HEK293 (cell line): ENCODE measurements around the gene STARD5.

Source experiments
- CTCF ChIA-PET: fragments of 350-600 bp; formaldehyde crosslinking; extraction: SDS; loops from one replicate; lab custom pipeline; 2021; ENCODE audit warnings: antibody characterized with exemption; lab: Yijun Ruan, JAX
- POLR2A ChIA-PET: fragments of 300-600 bp; formaldehyde crosslinking; extraction: SDS; loops from one replicate; lab custom pipeline; 2020; ENCODE audit warnings: antibody characterized with exemption, inconsistent platforms; lab: Yijun Ruan, JAX
- H3K27ac ChIP-seq: fragments of 200-500 bp; sonication (Bioruptor generic); 2 replicates; pipeline ENCODE4 v1.5.1; 2014; ENCODE audit warnings: low read depth, low read length, control low read depth, inconsistent platforms; ENCODE audit errors: extremely low read depth
- H3K36me3 ChIP-seq, 2 experiments: fragments of 200-500 bp in 1 of 2; sonication (Bioruptor generic) in 1 of 2; 1 replicate in 1 of 2; 2 replicates in 1 of 2; pipeline ENCODE4 v1.5.1; 2014 to 2017; ENCODE audit warnings: inconsistent platforms in 2 of 2, low read length in 2 of 2; ENCODE audit not compliant: control insufficient read depth in 2 of 2, insufficient read depth in 1 of 2
- H3K4me1 ChIP-seq: fragments of 200-500 bp; sonication (Bioruptor generic); 2 replicates; pipeline ENCODE4 v1.5.1; 2014; ENCODE audit warnings: mild to moderate bottlenecking, low read length, inconsistent platforms; ENCODE audit not compliant: control insufficient read depth, insufficient read depth
- H3K4me3 ChIP-seq: 2 replicates; pipeline ENCODE4 v1.5.1; 2011; ENCODE audit warnings: low read depth, mild to moderate bottlenecking, control low read depth, low read length, moderate library complexity
- H3K9me3 ChIP-seq: fragments of 200-500 bp; sonication (Bioruptor generic); 2 replicates; pipeline ENCODE4 v1.5.1; 2014; ENCODE audit warnings: low read depth, low read length, inconsistent platforms; ENCODE audit not compliant: control insufficient read depth, insufficient read depth
- KLF10 ChIP-seq: fragments of 450-650 bp; IDR thresholded peaks from 2 replicates; pipeline ENCODE4 v1.5.1; 2018; ENCODE audit warnings: missing biosample characterization, mild to moderate bottlenecking, missing genetic modification characterization
- MEIS1 ChIP-seq: sonication (generic); formaldehyde crosslinking; IDR thresholded peaks from 2 replicates; pipeline ENCODE4 v1.8.1; 2022; ENCODE audit warnings: missing genetic modification reagents, mild to moderate bottlenecking, borderline replicate concordance
- MYNN ChIP-seq: fragments of 450-650 bp; formaldehyde crosslinking; IDR thresholded peaks from 2 replicates; pipeline ENCODE4 v1.5.1; 2016; ENCODE audit warnings: missing biosample characterization, missing genetic modification characterization, borderline replicate concordance
- SP3 ChIP-seq: fragments of 450-650 bp; formaldehyde crosslinking; IDR thresholded peaks from 2 replicates; pipeline ENCODE4 v1.5.1; 2016; ENCODE audit warnings: missing biosample characterization, missing genetic modification characterization
- YY1 ChIP-seq: fragments of 450-650 bp; formaldehyde crosslinking; IDR thresholded peaks from 2 replicates; pipeline ENCODE4 v1.5.1; 2018; ENCODE audit warnings: missing biosample characterization, missing genetic modification characterization
- ZEB2 ChIP-seq: fragments of 450-650 bp; formaldehyde crosslinking; IDR thresholded peaks from 2 replicates; pipeline ENCODE4 v1.5.1; 2016; ENCODE audit warnings: missing biosample characterization, missing genetic modification characterization
- ZNF133 ChIP-seq: fragments of 450-650 bp; formaldehyde crosslinking; IDR thresholded peaks from 2 replicates; pipeline ENCODE4 v1.5.1; 2016; ENCODE audit warnings: missing biosample characterization, missing genetic modification characterization
- ZNF16 ChIP-seq: fragments of 450-650 bp; formaldehyde crosslinking; IDR thresholded peaks from 2 replicates; pipeline ENCODE4 v1.5.1; 2016; ENCODE audit warnings: low read depth, missing biosample characterization, missing genetic modification characterization
- ZNF223 ChIP-seq: fragments of 450-650 bp; formaldehyde crosslinking; IDR thresholded peaks from 2 replicates; pipeline ENCODE4 v1.5.1; 2016; ENCODE audit warnings: missing biosample characterization, missing genetic modification characterization
- ZNF23 ChIP-seq: fragments of 450-650 bp; formaldehyde crosslinking; IDR thresholded peaks from 2 replicates; pipeline ENCODE4 v1.5.1; 2016; ENCODE audit warnings: missing biosample characterization, missing genetic modification characterization, borderline replicate concordance
- ZNF354C ChIP-seq: fragments of 450-650 bp; formaldehyde crosslinking; IDR thresholded peaks from 2 replicates; pipeline ENCODE4 v1.5.1; 2016; ENCODE audit warnings: missing biosample characterization, missing genetic modification characterization, low read depth, borderline replicate concordance
- ZNF571 ChIP-seq: fragments of 450-650 bp; formaldehyde crosslinking; IDR thresholded peaks from 2 replicates; pipeline ENCODE4 v1.5.0; 2017; ENCODE audit warnings: missing biosample characterization, missing genetic modification characterization
- ZSCAN16 ChIP-seq: fragments of 450-650 bp; formaldehyde crosslinking; IDR thresholded peaks from 2 replicates; pipeline ENCODE4 v1.5.1; 2016; ENCODE audit warnings: missing biosample characterization, missing genetic modification characterization
- TF ChIP-seq, protein P1 (sequence below): fragments of 450-650 bp; formaldehyde crosslinking; IDR thresholded peaks from 2 replicates; pipeline ENCODE4 v1.5.1; 2016; ENCODE audit warnings: missing biosample characterization, missing genetic modification characterization, borderline replicate concordance
- TF ChIP-seq, protein P2 (sequence below): fragments of 450-650 bp; formaldehyde crosslinking; IDR thresholded peaks from 2 replicates; pipeline ENCODE4 v1.5.1; 2017; ENCODE audit warnings: missing biosample characterization, missing genetic modification characterization
- TF ChIP-seq, protein P3 (sequence below): fragments of 450-650 bp; formaldehyde crosslinking; IDR thresholded peaks from 2 replicates; pipeline ENCODE4 v1.5.1; 2016; ENCODE audit warnings: missing biosample characterization, missing genetic modification characterization
- TF ChIP-seq, protein P4 (sequence below): fragments of 450-650 bp; IDR thresholded peaks from 2 replicates; pipeline ENCODE4 v1.5.1; 2018; ENCODE audit warnings: missing biosample characterization, missing genetic modification characterization
- TF ChIP-seq, protein P5 (sequence below): fragments of 450-650 bp; formaldehyde crosslinking; IDR thresholded peaks from 2 replicates; pipeline ENCODE4 v1.5.1; 2016; ENCODE audit warnings: missing biosample characterization, missing genetic modification characterization
- TF ChIP-seq, protein P6 (sequence below): fragments of 450-650 bp; formaldehyde crosslinking; IDR thresholded peaks from 2 replicates; pipeline ENCODE4 v1.5.1; 2016; ENCODE audit warnings: missing biosample characterization, missing genetic modification characterization

STARD5 gene

DNA sequence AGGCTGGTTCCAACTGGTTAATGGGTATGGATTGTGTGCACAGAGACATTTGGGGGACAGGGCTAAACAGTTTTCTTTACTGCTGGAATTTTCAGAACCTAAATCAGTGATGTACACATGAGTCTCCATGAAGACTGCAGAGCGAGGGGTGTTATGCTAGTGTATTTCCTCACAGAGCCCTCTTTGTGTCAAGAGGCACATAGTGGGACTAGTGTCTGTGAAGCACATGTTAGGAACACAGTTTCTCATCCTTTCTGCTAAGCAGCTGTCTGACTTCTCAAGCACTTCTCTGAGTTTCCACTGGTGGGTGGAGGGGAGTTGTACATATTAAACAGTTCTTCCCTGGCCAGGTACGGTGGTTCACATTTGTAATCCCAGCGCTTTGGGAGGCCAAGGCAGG, 9.4 kb upstream of the STARD5 start:
- TF ChIP-seq, protein P1, sequence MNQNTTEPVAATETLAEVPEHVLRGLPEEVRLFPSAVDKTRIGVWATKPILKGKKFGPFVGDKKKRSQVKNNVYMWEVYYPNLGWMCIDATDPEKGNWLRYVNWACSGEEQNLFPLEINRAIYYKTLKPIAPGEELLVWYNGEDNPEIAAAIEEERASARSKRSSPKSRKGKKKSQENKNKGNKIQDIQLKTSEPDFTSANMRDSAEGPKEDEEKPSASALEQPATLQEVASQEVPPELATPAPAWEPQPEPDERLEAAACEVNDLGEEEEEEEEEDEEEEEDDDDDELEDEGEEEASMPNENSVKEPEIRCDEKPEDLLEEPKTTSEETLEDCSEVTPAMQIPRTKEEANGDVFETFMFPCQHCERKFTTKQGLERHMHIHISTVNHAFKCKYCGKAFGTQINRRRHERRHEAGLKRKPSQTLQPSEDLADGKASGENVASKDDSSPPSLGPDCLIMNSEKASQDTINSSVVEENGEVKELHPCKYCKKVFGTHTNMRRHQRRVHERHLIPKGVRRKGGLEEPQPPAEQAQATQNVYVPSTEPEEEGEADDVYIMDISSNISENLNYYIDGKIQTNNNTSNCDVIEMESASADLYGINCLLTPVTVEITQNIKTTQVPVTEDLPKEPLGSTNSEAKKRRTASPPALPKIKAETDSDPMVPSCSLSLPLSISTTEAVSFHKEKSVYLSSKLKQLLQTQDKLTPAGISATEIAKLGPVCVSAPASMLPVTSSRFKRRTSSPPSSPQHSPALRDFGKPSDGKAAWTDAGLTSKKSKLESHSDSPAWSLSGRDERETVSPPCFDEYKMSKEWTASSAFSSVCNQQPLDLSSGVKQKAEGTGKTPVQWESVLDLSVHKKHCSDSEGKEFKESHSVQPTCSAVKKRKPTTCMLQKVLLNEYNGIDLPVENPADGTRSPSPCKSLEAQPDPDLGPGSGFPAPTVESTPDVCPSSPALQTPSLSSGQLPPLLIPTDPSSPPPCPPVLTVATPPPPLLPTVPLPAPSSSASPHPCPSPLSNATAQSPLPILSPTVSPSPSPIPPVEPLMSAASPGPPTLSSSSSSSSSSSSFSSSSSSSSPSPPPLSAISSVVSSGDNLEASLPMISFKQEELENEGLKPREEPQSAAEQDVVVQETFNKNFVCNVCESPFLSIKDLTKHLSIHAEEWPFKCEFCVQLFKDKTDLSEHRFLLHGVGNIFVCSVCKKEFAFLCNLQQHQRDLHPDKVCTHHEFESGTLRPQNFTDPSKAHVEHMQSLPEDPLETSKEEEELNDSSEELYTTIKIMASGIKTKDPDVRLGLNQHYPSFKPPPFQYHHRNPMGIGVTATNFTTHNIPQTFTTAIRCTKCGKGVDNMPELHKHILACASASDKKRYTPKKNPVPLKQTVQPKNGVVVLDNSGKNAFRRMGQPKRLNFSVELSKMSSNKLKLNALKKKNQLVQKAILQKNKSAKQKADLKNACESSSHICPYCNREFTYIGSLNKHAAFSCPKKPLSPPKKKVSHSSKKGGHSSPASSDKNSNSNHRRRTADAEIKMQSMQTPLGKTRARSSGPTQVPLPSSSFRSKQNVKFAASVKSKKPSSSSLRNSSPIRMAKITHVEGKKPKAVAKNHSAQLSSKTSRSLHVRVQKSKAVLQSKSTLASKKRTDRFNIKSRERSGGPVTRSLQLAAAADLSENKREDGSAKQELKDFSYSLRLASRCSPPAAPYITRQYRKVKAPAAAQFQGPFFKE (tag by site-specific recombination): no peak
- TF ChIP-seq, protein P2, sequence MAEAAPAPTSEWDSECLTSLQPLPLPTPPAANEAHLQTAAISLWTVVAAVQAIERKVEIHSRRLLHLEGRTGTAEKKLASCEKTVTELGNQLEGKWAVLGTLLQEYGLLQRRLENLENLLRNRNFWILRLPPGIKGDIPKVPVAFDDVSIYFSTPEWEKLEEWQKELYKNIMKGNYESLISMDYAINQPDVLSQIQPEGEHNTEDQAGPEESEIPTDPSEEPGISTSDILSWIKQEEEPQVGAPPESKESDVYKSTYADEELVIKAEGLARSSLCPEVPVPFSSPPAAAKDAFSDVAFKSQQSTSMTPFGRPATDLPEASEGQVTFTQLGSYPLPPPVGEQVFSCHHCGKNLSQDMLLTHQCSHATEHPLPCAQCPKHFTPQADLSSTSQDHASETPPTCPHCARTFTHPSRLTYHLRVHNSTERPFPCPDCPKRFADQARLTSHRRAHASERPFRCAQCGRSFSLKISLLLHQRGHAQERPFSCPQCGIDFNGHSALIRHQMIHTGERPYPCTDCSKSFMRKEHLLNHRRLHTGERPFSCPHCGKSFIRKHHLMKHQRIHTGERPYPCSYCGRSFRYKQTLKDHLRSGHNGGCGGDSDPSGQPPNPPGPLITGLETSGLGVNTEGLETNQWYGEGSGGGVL: no peak
- TF ChIP-seq, all 188 proteins: peak for 0
- ChIA-PET POLR2A (no interaction called here), CTCF (no interaction called here)
- Histone ChIP-seq H3K4me1 (peaks cover 2% of the 10 kb centered on the region; the same call in 1 of the 2 replicates), H3K27ac (no peak overlapping the region), H3K4me3 (no peak overlapping the region), H3K36me3 (no peaks in the 10 kb centered on the region), H3K9me3 (no peaks in the 10 kb centered on the region)

DNA sequence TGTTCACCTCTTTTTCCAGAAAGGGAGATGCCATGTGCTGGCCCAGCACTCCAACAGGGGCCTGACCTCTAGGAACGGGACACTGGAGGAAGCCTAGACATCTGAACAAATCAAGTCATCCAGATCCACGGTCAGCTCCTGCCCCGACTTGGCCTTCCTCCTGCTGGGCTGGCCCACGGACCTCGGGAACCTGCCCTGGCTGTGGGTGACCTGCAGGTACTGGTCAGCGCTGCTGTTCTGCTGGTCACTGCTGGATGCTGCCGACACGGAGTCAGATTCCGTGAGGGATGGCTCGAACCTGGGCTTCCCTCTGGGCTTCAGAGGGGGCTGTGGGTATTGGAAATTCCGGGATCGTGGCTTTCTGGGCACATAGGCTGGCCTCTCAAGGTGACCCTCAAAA, 8.4 kb upstream of the STARD5 start:
- no peak overlapping the region for H3K4me3 ChIP-seq
- H3K4me1 ChIP-seq: no peaks in the 10 kb centered on the region
- no peak overlapping the region for H3K27ac ChIP-seq
- no peaks in the 10 kb centered on the region for H3K36me3 ChIP-seq
- CTCF ChIA-PET: interaction anchor here (0.7 kb wide), 1 partner anchor 220 kb away, joined by 3 read pairs; no protein-coding TSS in a partner anchor
- POLR2A ChIA-PET: interaction anchor here (1.4 kb wide), 1 partner anchor 8 kb away, joined by 4 read pairs; the partner anchor contains the start of gene STARD5
- no peaks in the 10 kb centered on the region for H3K9me3 ChIP-seq
- TF ChIP-seq MEIS1 (CRISPR knock-in tag) (no peak), ZNF354C (no peak), ZNF133 (tag by site-specific recombination) (no peak), SP3 (tag by site-specific recombination) (no peak), YY1 (tag by site-specific recombination) (no peak), KLF10 (tag by site-specific recombination) (no peak), ZNF23 (tag by site-specific recombination) (no peak), ZNF16 (tag by site-specific recombination) (no peak), MYNN (tag by site-specific recombination) (no peak), ZNF571 (tag by site-specific recombination) (no peak), ZNF223 (no peak), ZSCAN16 (no peak), ZEB2 (tag by site-specific recombination) (no peak)
- TF ChIP-seq, protein P3, sequence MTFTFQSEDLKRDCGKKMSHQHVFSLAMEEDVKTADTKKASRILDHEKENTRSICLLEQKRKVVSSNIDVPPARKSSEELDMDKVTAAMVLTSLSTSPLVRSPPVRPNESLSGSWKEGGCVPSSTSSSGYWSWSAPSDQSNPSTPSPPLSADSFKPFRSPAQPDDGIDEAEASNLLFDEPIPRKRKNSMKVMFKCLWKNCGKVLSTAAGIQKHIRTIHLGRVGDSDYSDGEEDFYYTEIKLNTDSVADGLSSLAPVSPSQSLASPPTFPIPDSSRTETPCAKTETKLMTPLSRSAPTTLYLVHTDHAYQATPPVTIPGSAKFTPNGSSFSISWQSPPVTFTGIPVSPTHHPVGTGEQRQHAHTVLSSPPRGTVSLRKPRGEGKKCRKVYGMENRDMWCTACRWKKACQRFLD (tag by site-specific recombination): no peak
- TF ChIP-seq, protein P4, sequence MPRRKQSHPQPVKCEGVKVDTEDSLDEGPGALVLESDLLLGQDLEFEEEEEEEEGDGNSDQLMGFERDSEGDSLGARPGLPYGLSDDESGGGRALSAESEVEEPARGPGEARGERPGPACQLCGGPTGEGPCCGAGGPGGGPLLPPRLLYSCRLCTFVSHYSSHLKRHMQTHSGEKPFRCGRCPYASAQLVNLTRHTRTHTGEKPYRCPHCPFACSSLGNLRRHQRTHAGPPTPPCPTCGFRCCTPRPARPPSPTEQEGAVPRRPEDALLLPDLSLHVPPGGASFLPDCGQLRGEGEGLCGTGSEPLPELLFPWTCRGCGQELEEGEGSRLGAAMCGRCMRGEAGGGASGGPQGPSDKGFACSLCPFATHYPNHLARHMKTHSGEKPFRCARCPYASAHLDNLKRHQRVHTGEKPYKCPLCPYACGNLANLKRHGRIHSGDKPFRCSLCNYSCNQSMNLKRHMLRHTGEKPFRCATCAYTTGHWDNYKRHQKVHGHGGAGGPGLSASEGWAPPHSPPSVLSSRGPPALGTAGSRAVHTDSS (tag by site-specific recombination): no peak
- TF ChIP-seq, protein P5, sequence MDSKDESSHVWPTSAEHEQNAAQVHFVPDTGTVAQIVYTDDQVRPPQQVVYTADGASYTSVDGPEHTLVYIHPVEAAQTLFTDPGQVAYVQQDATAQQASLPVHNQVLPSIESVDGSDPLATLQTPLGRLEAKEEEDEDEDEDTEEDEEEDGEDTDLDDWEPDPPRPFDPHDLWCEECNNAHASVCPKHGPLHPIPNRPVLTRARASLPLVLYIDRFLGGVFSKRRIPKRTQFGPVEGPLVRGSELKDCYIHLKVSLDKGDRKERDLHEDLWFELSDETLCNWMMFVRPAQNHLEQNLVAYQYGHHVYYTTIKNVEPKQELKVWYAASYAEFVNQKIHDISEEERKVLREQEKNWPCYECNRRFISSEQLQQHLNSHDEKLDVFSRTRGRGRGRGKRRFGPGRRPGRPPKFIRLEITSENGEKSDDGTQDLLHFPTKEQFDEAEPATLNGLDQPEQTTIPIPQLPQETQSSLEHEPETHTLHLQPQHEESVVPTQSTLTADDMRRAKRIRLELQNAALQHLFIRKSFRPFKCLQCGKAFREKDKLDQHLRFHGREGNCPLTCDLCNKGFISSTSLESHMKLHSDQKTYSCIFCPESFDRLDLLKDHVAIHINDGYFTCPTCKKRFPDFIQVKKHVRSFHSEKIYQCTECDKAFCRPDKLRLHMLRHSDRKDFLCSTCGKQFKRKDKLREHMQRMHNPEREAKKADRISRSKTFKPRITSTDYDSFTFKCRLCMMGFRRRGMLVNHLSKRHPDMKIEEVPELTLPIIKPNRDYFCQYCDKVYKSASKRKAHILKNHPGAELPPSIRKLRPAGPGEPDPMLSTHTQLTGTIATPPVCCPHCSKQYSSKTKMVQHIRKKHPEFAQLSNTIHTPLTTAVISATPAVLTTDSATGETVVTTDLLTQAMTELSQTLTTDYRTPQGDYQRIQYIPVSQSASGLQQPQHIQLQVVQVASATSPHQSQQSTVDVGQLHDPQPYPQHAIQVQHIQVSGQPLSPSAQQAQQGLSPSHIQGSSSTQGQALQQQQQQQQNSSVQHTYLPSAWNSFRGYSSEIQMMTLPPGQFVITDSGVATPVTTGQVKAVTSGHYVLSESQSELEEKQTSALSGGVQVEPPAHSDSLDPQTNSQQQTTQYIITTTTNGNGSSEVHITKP (tag by site-specific recombination): no peak
- TF ChIP-seq, protein P6, sequence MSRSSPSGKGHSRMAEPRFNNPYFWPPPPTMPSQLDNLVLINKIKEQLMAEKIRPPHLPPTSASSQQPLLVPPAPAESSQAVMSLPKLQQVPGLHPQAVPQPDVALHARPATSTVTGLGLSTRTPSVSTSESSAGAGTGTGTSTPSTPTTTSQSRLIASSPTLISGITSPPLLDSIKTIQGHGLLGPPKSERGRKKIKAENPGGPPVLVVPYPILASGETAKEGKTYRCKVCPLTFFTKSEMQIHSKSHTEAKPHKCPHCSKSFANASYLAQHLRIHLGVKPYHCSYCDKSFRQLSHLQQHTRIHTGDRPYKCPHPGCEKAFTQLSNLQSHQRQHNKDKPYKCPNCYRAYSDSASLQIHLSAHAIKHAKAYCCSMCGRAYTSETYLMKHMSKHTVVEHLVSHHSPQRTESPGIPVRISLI (tag by site-specific recombination): no peak
